Neural cell (in vitro differentiated cells): ENCODE measurements around the gene CLASP2. TPM values are rescaled to one million over a fixed set of nuclear protein-coding genes. Genes with fewer than 3 reads are reported as not detected.

Experiments used
- H2AFZ ChIP-seq: fragments of 200-600, 300-800 bp; sonication (generic), shearing (Covaris generic); 2 replicates; pipeline ENCODE4 v1.6.0; 2014; ENCODE audit warnings: low read depth, mild to moderate bottlenecking, antibody characterized with exemption, low read length, moderate library complexity
- H3F3A ChIP-seq: fragments of 200-600 bp; shearing (Covaris generic); 2 replicates; pipeline ENCODE4 v1.6.1; 2016; ENCODE audit warnings: mild to moderate bottlenecking, moderate library complexity, mixed read lengths, antibody characterized with exemption, low read length; ENCODE audit not compliant: insufficient read depth, poor library complexity, severe bottlenecking
- H3K27ac ChIP-seq: fragments of 200-600, 300-800 bp; sonication (generic), shearing (Covaris generic); 2 replicates; pipeline ENCODE4 v1.5.1; 2014; ENCODE audit warnings: mild to moderate bottlenecking, low read length, moderate library complexity
- H3K27me3 ChIP-seq: fragments of 300-800, 200-600 bp; sonication (generic), shearing (Covaris generic); 2 replicates; pipeline ENCODE4 v1.6.0; 2014; ENCODE audit warnings: mild to moderate bottlenecking, low read depth, low read length, moderate library complexity; ENCODE audit not compliant: insufficient read depth
- H3K36me3 ChIP-seq: fragments of 300-800, 200-600 bp; sonication (generic), shearing (Covaris generic); 2 replicates; pipeline ENCODE4 v1.5.1; 2014; ENCODE audit warnings: mild to moderate bottlenecking, antibody characterized with exemption, low read length, moderate library complexity; ENCODE audit not compliant: insufficient read depth
- H3K4me2 ChIP-seq: fragments of 300-800, 200-600 bp; sonication (generic), shearing (Covaris generic); 2 replicates; pipeline ENCODE4 v1.6.0; 2014; ENCODE audit warnings: mild to moderate bottlenecking, low read length
- H3K4me3 ChIP-seq: fragments of 300-800, 200-600 bp; sonication (generic), shearing (Covaris generic); 2 replicates; pipeline ENCODE4 v1.5.1; 2014; ENCODE audit warnings: mild to moderate bottlenecking, low read length, moderate library complexity
- H3K79me2 ChIP-seq: fragments of 200-600 bp; shearing (Covaris generic); replicated peaks from 2 replicates; pipeline ENCODE4 v1.6.0; 2014; ENCODE audit warnings: mild to moderate bottlenecking, low read length, moderate library complexity; ENCODE audit not compliant: insufficient read depth
- H3K9ac ChIP-seq: fragments of 300-800, 200-600 bp; sonication (generic), shearing (Covaris generic); 2 replicates; pipeline ENCODE4 v1.6.1; 2016; ENCODE audit warnings: mild to moderate bottlenecking, low read length, mixed read lengths
- H3K9me2 ChIP-seq: fragments of 200-600 bp; shearing (Covaris generic); 2 replicates; pipeline ENCODE4 v1.6.1; 2016; ENCODE audit warnings: mild to moderate bottlenecking, low read length, mixed read lengths; ENCODE audit not compliant: insufficient read depth
- H3K9me3 ChIP-seq: fragments of 200-600, 300-800 bp; sonication (generic), shearing (Covaris generic); 2 replicates; pipeline ENCODE4 v1.6.1; 2016; ENCODE audit warnings: mild to moderate bottlenecking, mixed run types, low read length, moderate library complexity, mixed read lengths
- H4K20me1 ChIP-seq: fragments of 200-600 bp; shearing (Covaris generic); 2 replicates; pipeline ENCODE4 v1.6.1; 2016; ENCODE audit warnings: mild to moderate bottlenecking, mixed run types; ENCODE audit not compliant: insufficient read depth
- CTCF ChIP-seq: fragments of 450-650 bp; IDR thresholded peaks from 2 replicates; pipeline ENCODE4 v1.5.1; 2014; ENCODE audit warnings: antibody characterized with exemption, mild to moderate bottlenecking, moderate library complexity; ENCODE audit not compliant: poor library complexity, severe bottlenecking
- EP300 ChIP-seq: fragments of 450-650 bp; conservative IDR thresholded peaks from 2 replicates; pipeline ENCODE4 v1.6.1; 2014; ENCODE audit warnings: antibody characterized with exemption, mild to moderate bottlenecking, moderate library complexity; ENCODE audit not compliant: poor library complexity, severe bottlenecking
- EZH2 ChIP-seq: fragments of 200-600, 300-800 bp; shearing (Covaris generic), sonication (generic); IDR thresholded peaks from 2 replicates; pipeline ENCODE4 v1.6.1; 2014; ENCODE audit warnings: antibody characterized with exemption, low read length, borderline replicate concordance, mild to moderate bottlenecking; ENCODE audit not compliant: insufficient read depth, poor library complexity, severe bottlenecking
- MXI1 ChIP-seq: fragments of 450-650 bp; conservative IDR thresholded peaks from 2 replicates; pipeline ENCODE4 v1.6.1; 2014; ENCODE audit warnings: antibody characterized with exemption, mild to moderate bottlenecking; ENCODE audit not compliant: poor library complexity, severe bottlenecking
- POLR2AphosphoS5 ChIP-seq: IDR thresholded peaks from 2 replicates; pipeline ENCODE4 v1.6.1; 2012
- RAD21 ChIP-seq: fragments of 450-650 bp; conservative IDR thresholded peaks from 2 replicates; pipeline ENCODE4 v1.6.1; 2014; ENCODE audit warnings: antibody characterized with exemption, mild to moderate bottlenecking, moderate library complexity
- SMC3 ChIP-seq: fragments of 450-650 bp; conservative IDR thresholded peaks from 2 replicates; pipeline ENCODE4 v1.6.1; 2014; ENCODE audit warnings: antibody characterized with exemption, mild to moderate bottlenecking, moderate library complexity; ENCODE audit not compliant: poor library complexity
- TAF1 ChIP-seq: IDR thresholded peaks from 2 replicates; pipeline ENCODE4 v1.6.1; 2012; ENCODE audit warnings: low read depth
- polyA plus RNA-seq: library from polyadenylated mRNA; depleted of rRNA; stranded (reverse); fragments of >200 nt; gene quantifications from 2 replicates; pipeline ENCODE4 v1.2.3, GENCODE V29; 2014
- TF ChIP-seq, protein P1 (sequence below): IDR thresholded peaks from 2 replicates; pipeline ENCODE4 v1.6.1; 2012; ENCODE audit warnings: borderline replicate concordance

The CLASP2 gene
- polyA plus RNA-seq, 1 donor from 2014 or later, result 938 TPM

- Histone ChIP-seq H3K36me3 (no peaks in the 10 kb centered on the region), H3F3A (no peaks in the 10 kb centered on the region), H3K9me2 (no peaks in the 10 kb centered on the region), H2AFZ (no peak overlapping the region), H3K27ac (no peak overlapping the region), H3K79me2 (peaks cover 14% of the 10 kb centered on the region), H3K9ac (no peak overlapping the region), H3K4me2 (no peak overlapping the region), H3K4me3 (peak overlapping the region; percentile 91), H3K9me3 (no peaks in the 10 kb centered on the region), H3K27me3 (no peaks in the 10 kb centered on the region), H4K20me1 (no peaks in the 10 kb centered on the region)
- TF ChIP-seq TAF1, result no peak
- TF ChIP-seq SMC3, result no peak
- no peak for TF ChIP-seq EZH2
- no peak for TF ChIP-seq CTCF
- TF ChIP-seq, protein P1, sequence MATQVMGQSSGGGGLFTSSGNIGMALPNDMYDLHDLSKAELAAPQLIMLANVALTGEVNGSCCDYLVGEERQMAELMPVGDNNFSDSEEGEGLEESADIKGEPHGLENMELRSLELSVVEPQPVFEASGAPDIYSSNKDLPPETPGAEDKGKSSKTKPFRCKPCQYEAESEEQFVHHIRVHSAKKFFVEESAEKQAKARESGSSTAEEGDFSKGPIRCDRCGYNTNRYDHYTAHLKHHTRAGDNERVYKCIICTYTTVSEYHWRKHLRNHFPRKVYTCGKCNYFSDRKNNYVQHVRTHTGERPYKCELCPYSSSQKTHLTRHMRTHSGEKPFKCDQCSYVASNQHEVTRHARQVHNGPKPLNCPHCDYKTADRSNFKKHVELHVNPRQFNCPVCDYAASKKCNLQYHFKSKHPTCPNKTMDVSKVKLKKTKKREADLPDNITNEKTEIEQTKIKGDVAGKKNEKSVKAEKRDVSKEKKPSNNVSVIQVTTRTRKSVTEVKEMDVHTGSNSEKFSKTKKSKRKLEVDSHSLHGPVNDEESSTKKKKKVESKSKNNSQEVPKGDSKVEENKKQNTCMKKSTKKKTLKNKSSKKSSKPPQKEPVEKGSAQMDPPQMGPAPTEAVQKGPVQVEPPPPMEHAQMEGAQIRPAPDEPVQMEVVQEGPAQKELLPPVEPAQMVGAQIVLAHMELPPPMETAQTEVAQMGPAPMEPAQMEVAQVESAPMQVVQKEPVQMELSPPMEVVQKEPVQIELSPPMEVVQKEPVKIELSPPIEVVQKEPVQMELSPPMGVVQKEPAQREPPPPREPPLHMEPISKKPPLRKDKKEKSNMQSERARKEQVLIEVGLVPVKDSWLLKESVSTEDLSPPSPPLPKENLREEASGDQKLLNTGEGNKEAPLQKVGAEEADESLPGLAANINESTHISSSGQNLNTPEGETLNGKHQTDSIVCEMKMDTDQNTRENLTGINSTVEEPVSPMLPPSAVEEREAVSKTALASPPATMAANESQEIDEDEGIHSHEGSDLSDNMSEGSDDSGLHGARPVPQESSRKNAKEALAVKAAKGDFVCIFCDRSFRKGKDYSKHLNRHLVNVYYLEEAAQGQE, result no peak
- TF ChIP-seq RAD21, result no peak
- TF ChIP-seq EP300, result no peak
- no peak for TF ChIP-seq MXI1
- TF ChIP-seq POLR2AphosphoS5, result no peak
Observed at GRCh38 chr3:33716227-33716626, 1.8 kb downstream of the CLASP2 start.

DNA sequence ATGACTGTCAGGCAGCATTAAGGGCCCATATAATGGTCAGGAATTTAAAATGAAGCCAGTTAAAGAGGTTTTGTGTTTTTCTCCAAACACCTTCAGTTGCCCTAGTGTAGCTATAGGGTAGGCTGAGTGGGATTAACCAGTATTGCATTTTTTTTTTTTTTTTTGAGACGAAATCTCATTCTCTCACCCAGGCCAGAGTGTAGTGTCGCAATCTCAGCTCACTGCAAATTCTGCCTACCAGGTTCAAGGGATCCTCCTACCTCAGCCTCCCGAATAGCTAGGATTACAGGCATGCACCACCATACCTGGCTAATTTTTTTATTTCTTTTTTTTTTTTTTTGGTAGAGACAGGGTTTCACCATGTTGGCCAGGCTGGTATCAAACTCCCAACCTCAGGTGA is 7.0 kb downstream of the CLASP2 start:
- Histone ChIP-seq H3K4me2 (no peak overlapping the region), H2AFZ (no peak overlapping the region), H3K36me3 (no peaks in the 10 kb centered on the region), H3K4me3 (no peak overlapping the region), H3K79me2 (peaks cover 17% of the 10 kb centered on the region), H4K20me1 (no peaks in the 10 kb centered on the region), H3K27me3 (no peaks in the 10 kb centered on the region), H3K27ac (no peak overlapping the region), H3K9ac (no peak overlapping the region), H3K9me2 (no peaks in the 10 kb centered on the region), H3F3A (no peaks in the 10 kb centered on the region), H3K9me3 (no peaks in the 10 kb centered on the region)
- TF ChIP-seq, protein P1, result no peak
- no peak for TF ChIP-seq CTCF
- TF ChIP-seq EP300, result no peak
- TF ChIP-seq EZH2, result no peak
- no peak for TF ChIP-seq SMC3
- TF ChIP-seq RAD21, result no peak
- no peak for TF ChIP-seq TAF1
- no peak for TF ChIP-seq POLR2AphosphoS5
- no peak for TF ChIP-seq MXI1
